Stimulated activated CD4-positive, alpha-beta T cell treated with anti-CD3 and anti-CD28 coated beads, TNF-alpha, amount 100 ng/mL, for 1 hour (primary cell): Measurements from ENCODE around the gene MTCL1.

Source experiments
- DNase-seq, 3 donors: peaks; one replicate each; pipeline ENCODE4 v3.0.0-alpha.2; 2020; ENCODE audit warnings: low read depth in 3 of 3, low spot score in 1 of 3

Gene MTCL1

GRCh38 chr18:8766559-8767293, 61.4 kb downstream of the MTCL1 start:
- DNase-seq = no peak

GRCh38 chr18:8767340-8767739, 62.0 kb downstream of the MTCL1 start:
- DNase-seq = no peak

- no peak for DNase-seq
These were observed 64.2 kb downstream of the MTCL1 start for GRCh38 chr18:8769509-8770095.

- DNase-seq = no peak
These were observed 65.3 kb downstream of the MTCL1 start for GRCh38 chr18:8770657-8771056.

- DNase-seq = no peak
These were observed 66.6 kb downstream of the MTCL1 start for GRCh38 chr18:8771930-8772329.

GRCh38 chr18:8773980-8774379, 68.6 kb downstream of the MTCL1 start:
- DNase-seq = no peak

- DNase-seq = no peak
These were observed 70.9 kb downstream of the MTCL1 start for GRCh38 chr18:8776013-8776943.

- DNase-seq = no peak
These were observed 72.5 kb downstream of the MTCL1 start for GRCh38 chr18:8777846-8778245.

- DNase-seq = no peak
These were observed 73.0 kb downstream of the MTCL1 start for GRCh38 chr18:8778386-8778785.

GRCh38 chr18:8778824-8779223, 73.5 kb downstream of the MTCL1 start:
- DNase-seq = no peak

- DNase-seq = no peak
These were observed 73.9 kb downstream of the MTCL1 start for GRCh38 chr18:8779251-8779650.

- DNase-seq = no peak
These were observed 74.9 kb downstream of the MTCL1 start for GRCh38 chr18:8780227-8780626.

GRCh38 chr18:8781671-8782070, 76.3 kb downstream of the MTCL1 start:
- no peak for DNase-seq

GRCh38 chr18:8783335-8783993, 78.1 kb downstream of the MTCL1 start:
- DNase-seq = no peak

- no peak for DNase-seq
These were observed 78.7 kb downstream of the MTCL1 start for GRCh38 chr18:8783994-8784530.

- no peak for DNase-seq
These were observed 79.9 kb downstream of the MTCL1 start for GRCh38 chr18:8785261-8785660.

GRCh38 chr18:8785855-8786482, 80.6 kb downstream of the MTCL1 start:
- DNase-seq = no peak

GRCh38 chr18:8786483-8787370, 81.4 kb downstream of the MTCL1 start:
- DNase-seq = no peak

GRCh38 chr18:8787371-8787670, 82.0 kb downstream of the MTCL1 start:
- no peak for DNase-seq

- no peak for DNase-seq
These were observed 82.4 kb downstream of the MTCL1 start for GRCh38 chr18:8787794-8788193.
